Measurements from ENCODE around the gene STAT5A.

- no peak for TF ChIP-seq CTCF (IDR thresholded peaks at IDR 0.05)
- no peak for TF ChIP-seq POLR2A (IDR thresholded peaks at IDR 0.05)
Observed at GRCh38 chr17:42342242-42343008, 54.1 kb downstream of the STAT5A start.

Data from uterus (tissue), 2 donors.